Stimulated activated CD4-positive, alpha-beta T cell treated with anti-CD3 and anti-CD28 coated beads, TNF-alpha, amount 100 ng/mL, for 4 hours (primary cell): ENCODE measurements around the gene MID1.

Experiments used
- DNase-seq, 3 experiments: peaks; one replicate each; pipeline ENCODE4 v3.0.0-alpha.2; 2020; ENCODE audit warnings: low read depth in 3 of 3

Gene MID1, protein sequence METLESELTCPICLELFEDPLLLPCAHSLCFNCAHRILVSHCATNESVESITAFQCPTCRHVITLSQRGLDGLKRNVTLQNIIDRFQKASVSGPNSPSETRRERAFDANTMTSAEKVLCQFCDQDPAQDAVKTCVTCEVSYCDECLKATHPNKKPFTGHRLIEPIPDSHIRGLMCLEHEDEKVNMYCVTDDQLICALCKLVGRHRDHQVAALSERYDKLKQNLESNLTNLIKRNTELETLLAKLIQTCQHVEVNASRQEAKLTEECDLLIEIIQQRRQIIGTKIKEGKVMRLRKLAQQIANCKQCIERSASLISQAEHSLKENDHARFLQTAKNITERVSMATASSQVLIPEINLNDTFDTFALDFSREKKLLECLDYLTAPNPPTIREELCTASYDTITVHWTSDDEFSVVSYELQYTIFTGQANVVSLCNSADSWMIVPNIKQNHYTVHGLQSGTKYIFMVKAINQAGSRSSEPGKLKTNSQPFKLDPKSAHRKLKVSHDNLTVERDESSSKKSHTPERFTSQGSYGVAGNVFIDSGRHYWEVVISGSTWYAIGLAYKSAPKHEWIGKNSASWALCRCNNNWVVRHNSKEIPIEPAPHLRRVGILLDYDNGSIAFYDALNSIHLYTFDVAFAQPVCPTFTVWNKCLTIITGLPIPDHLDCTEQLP

GRCh38 chrX:10620121-10620699, at the start of gene MID1:
Gene MID1 (minus strand): TSS chrX:10620585. CDS start chrX:10567547, 53,038 bp downstream.
- no peak for DNase-seq

DNA sequence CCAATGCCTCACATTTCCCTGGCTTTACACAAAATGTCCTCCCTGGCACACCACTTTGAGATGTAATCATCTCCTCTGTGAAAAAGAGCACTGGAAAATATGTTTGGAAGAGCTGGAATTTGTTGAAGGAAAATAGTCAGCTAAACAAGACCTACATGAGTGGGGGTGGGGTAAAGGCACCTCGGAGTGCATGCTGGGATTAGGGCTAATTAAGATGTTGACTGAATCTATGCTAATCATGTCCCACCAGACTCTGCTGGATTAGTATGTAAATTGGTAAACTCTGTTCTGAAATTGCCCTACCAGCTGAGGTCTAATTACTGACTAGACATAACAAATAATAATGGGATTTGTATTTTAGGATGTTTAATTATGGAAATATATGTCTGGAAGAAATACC, 46.8 kb upstream of the MID1 start:
- DNase-seq: no peak

DNA sequence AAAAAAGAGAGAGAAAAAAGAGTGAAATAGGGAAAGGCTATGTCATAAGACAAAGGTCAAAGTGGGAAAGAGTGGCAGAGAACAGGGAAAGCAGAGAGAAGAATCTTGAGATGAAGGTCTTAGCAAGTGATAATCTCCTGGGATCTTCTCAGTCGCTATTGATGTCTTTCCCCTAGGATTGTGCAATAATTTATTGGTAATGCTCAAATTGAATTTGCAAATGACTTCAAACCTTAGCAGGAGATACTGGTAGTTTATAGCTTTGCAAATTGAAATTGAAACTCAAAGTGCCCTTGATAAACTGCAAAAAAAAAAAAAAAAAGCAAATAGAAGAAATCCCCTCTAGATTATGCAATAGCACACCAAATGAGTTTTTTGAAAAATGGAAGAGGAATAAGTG, 45.7 kb upstream of the MID1 start:
- no peak for DNase-seq

- DNase-seq: no peak
Measured at GRCh38 chrX:10665681-10666080, 45.3 kb upstream of the MID1 start.

DNA sequence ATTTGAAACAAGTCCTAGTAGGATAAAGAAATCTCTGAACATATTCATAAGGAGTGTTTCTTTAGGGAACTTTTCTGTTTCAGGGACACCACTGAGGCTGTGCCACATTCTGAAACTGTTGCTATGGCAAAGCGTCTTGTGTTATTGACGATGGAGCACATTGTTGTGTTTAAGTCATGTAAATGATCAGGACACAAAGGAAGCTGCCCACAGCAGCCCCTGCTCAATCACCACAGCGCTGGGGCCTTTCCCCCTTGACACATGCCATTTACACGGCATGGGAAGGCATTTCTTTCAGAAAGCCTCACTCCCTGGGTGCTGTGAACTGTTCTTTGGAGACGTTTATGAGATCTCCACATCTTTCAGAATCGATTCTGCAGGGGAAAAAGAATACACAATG, 39.8 kb upstream of the MID1 start:
- no peak for DNase-seq

DNA sequence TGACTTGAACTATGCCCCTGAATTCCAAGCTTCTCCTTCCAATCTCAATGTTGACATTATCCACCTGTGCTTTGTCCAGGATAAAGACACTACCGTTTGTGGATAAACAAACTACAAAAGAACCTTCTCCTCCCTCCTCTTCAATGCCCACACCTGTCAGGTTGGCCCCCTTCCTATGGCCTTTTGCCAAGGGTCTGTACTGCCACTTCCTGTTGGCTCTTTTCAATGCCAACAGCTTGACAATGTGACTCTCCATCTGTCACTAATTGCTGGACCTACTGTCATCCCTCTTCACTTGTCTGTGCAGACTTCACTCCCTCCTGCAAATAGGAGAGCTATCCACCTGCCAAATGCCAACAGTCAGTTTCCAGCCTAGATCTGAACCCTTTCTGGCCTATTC, 35.8 kb upstream of the MID1 start:
- no peak for DNase-seq

DNA sequence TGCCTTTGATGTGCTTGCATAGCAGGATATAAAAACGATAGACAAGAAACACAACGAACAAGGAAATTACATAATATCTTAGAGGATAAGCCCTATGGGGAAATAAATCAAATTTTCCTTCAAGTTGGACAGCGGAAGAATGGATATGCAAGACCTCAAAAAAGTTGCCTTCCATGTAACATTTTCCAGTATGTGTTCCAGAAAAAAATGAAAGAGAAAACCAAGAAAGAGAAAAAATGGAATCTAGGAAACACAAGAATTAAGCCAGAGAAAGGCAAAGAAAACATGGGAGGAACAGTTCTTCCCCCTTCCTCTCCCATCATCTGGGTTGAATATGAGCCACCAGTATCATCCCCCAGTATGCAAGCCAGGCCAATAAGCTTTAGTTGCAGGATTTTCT, 34.6 kb upstream of the MID1 start:
- DNase-seq: no peak

DNA sequence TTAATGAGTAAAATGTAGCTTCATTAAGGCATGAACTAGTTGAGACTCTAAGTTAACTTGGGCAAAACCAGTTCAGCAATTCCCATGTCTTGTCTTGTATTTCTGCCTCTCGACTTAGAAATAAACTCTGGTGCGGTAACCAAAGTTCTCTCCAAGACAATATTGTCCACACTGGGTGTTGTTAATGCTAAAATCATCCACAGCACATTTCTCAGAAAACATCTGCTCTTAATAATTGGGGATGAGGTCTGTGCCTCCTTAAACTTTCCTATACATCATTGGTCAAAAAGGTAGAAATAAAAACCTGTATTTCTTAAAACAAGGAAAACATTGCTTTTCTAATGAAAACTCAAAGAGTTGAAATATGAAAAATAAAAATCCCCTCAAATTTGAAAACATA, 32.9 kb upstream of the MID1 start:
- no peak for DNase-seq

GRCh38 chrX:10649265-10649664, 28.9 kb upstream of the MID1 start:
- DNase-seq: no peak

DNA sequence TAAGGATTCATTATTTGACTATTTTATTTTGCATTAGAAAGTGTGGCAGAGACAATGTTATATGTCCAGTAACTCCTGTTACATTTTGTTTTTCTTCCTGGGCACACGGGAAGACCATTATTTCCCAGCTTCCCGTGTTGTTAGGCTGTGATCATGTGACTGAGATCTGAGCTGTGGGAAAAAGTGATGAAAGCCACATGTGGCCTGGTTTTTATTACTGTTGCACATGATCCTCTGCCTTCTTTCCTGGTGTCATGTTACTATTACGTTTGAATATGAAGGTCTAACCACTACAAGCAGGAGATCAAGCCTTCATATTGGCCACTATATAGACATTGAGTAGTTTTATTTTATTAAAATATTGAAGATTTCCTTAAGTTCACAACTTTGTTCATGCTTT, 28.2 kb upstream of the MID1 start:
- DNase-seq: no peak

DNA sequence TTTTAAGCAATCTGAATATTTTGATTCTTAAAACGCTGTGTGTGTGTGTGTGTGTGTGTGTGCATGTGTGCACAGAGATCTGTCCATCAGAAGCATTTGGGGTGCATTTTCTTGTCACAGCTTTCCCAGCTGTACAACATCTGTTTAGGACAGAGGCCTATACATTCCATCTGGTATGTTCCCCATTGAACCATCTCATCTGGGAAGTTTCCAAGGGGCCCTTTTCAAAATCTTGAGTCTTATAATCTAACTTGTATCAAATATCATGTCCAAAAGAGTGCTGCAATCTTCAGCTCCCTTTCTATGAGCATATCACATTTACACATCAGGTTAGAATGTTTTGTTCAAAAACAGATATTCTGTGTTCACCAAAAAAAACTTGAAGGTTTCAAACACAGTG, 16.5 kb upstream of the MID1 start:
- DNase-seq: no peak

DNA sequence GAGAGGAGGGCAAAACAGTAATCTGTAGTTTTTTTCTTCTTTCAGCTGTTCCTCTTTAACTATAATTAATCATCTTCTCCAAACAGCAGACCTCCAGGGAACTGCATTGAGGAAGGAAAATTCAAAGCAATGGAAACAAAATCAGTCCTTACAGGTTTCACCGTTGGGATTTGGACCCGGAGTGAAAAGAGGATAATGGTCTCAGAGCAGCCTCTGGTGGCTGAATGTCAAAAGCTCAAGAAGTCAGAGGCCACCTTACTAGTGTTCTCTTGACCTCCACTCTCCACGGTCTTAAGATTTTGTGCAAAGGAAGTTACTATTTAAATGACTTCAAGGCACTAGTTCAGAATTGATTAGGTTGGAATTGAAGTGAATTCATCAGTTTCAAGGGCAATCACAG, 16.0 kb upstream of the MID1 start:
- DNase-seq: no peak

GRCh38 chrX:10634392-10635161, 14.2 kb upstream of the MID1 start:
- no peak for DNase-seq

GRCh38 chrX:10633722-10634121, 13.3 kb upstream of the MID1 start:
- no peak for DNase-seq

DNA sequence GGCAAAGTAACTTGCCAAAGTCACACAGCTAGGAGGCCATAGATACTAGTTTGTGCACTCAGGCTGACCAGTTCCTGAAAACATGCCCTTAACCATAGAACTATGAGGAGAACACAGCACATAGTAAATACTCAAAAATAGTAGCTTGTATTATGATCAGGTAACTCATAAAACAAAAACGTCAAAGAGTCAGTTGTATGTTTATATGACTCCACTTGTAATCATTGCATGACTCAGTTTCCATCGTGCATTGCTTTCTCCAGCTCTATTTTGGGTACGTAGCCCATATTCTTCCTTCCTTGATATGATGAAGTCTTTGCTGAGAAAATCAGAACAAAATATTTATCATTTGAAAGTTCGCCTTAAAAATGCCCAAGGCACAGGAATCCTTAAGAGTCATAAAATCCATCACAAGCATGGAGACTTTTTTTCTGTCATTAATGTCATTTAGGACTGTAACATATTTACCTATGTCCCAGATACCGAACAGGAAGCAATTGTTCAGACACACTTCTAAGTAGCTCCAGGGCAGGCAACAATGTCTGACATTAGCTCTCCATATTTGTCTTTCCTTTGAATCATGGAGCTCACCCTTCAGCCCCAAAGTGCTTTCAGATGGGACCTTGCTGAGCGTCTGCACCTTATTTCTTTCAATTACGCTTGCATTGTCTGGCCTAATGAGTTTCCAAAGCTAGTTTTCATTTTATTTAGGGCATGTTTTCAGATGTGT, 11.2 kb upstream of the MID1 start:
- no peak for DNase-seq

DNA sequence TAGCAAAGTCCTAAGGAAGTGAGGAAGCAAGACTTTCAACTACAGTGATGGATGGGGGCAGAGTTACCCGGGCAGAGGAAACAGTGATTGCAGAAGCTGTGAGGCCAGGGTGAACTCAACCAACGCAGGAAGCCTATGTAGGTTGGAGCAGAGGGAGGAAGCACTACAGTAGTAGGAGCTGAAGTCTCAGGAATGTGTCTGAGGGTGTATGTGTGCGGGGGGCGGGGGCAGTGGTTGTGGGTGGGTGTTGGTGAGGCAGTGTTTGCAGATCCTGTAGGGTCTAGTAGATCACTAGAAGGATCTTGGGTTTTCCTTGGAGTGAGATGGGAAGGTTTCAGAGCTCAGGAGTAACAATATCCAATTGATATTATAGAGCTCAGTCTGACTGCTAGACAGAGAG, 9.9 kb upstream of the MID1 start:
- DNase-seq: no peak

GRCh38 chrX:10629905-10630304, 9.5 kb upstream of the MID1 start:
- no peak for DNase-seq

DNA sequence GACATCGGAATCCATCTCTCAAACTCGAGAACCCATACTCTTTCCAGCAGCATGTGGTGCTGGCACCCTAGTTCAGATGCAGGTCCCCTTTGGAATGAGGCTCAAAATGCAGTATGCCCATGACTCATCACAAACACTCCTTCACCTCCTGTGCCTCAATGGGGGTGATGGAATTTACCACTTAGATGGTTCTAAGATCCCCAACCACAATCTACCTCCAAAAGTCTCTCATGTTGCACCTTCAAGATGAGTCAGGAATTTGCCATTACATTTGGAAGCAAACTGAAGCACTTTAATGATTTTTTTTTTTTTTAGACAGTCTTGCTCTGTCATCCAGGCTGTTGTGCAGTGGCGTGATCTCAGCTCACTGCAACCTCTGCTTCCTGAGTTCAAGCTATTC, 8.5 kb upstream of the MID1 start:
- DNase-seq: no peak

- no peak for DNase-seq
Measured at GRCh38 chrX:10622197-10622596, 1.8 kb upstream of the MID1 start.

GRCh38 chrX:10619425-10620046, 849 bp downstream of the MID1 start:
- DNase-seq: no peak

GRCh38 chrX:10618961-10619360, 1.4 kb downstream of the MID1 start:
- no peak for DNase-seq
